ENCODE results near the gene FAM20A.

Gene FAM20A

DNA sequence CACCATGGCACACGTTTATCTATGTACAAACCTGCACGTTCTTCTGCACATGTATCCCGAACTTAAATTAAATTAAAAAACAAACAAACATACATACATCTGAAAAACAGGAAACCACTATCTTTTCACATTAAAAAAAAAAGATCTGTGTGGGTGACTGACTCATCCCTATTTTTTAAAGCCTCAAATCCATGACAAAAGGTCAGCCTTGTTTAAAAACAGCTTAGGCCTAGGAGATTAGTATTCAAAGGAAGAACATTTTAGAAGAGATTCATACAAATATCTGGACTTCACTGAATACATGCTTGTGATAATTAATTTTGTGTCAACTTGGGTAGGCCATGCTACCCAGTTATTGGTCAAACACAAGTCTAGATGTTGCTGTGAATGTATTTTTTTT lies 93.6 kb downstream of the FAM20A start (continued):
- TF ChIP-seq, protein P1, sequence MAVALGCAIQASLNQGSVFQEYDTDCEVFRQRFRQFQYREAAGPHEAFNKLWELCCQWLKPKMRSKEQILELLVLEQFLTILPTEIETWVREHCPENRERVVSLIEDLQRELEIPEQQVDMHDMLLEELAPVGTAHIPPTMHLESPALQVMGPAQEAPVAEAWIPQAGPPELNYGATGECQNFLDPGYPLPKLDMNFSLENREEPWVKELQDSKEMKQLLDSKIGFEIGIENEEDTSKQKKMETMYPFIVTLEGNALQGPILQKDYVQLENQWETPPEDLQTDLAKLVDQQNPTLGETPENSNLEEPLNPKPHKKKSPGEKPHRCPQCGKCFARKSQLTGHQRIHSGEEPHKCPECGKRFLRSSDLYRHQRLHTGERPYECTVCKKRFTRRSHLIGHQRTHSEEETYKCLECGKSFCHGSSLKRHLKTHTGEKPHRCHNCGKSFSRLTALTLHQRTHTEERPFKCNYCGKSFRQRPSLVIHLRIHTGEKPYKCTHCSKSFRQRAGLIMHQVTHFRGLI (tag by site-specific recombination; IDR thresholded peaks at IDR 0.05), result no peak
- TF ChIP-seq ZNF239 (tag by site-specific recombination; IDR thresholded peaks at IDR 0.05), result no peak
- TF ChIP-seq, protein P2, sequence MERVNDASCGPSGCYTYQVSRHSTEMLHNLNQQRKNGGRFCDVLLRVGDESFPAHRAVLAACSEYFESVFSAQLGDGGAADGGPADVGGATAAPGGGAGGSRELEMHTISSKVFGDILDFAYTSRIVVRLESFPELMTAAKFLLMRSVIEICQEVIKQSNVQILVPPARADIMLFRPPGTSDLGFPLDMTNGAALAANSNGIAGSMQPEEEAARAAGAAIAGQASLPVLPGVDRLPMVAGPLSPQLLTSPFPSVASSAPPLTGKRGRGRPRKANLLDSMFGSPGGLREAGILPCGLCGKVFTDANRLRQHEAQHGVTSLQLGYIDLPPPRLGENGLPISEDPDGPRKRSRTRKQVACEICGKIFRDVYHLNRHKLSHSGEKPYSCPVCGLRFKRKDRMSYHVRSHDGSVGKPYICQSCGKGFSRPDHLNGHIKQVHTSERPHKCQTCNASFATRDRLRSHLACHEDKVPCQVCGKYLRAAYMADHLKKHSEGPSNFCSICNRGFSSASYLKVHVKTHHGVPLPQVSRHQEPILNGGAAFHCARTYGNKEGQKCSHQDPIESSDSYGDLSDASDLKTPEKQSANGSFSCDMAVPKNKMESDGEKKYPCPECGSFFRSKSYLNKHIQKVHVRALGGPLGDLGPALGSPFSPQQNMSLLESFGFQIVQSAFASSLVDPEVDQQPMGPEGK (tag by site-specific recombination; IDR thresholded peaks at IDR 0.05), result no peak

DNA sequence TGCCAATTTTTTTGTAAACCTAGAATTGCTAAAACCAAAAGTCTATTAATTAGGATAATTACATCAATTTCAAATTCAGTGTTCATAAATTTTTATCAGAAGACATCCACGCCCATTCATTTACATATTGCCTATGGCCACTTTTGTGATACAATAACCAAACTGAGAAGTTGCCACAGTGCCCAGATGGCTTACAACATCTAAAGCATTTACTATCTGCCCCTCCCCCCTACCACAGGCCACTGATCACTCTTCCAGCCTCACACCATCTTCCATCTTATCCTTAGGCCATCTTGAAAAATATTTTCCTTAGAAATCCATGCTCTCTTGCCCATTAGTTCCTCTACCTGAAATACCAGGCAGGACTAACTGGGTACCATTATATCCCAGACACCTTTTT lies 95.2 kb downstream of the FAM20A start:
- H3K9me3 ChIP-seq (ENCODE audit: control insufficient read depth, insufficient read depth, low read depth, low read length), result no peaks in the 10 kb centered on the region
- no peak overlapping the region for H3K27ac ChIP-seq (ENCODE audit: extremely low read depth, low read depth, low read length)
- peaks cover 12% of the 10 kb centered on the region for H3K4me1 ChIP-seq (ENCODE audit: control insufficient read depth, insufficient read depth, low read length)
- CTCF ChIA-PET, result no interaction called here
- no peaks in the 10 kb centered on the region for H3K36me3 ChIP-seq (ENCODE audit: control insufficient read depth in 2 of 2, insufficient read depth in 1 of 2, low read length in 2 of 2)
- no peak overlapping the region for H3K4me3 ChIP-seq (ENCODE audit: low read depth, low read length)
- TF ChIP-seq ZNF274 (IDR thresholded peaks at IDR 0.05; ENCODE audit: low read length), result no peak
- TF ChIP-seq ZNF274 (tag by site-specific recombination; IDR thresholded peaks at IDR 0.05; ENCODE audit: borderline replicate concordance), result no peak
- TF ChIP-seq, protein P3, sequence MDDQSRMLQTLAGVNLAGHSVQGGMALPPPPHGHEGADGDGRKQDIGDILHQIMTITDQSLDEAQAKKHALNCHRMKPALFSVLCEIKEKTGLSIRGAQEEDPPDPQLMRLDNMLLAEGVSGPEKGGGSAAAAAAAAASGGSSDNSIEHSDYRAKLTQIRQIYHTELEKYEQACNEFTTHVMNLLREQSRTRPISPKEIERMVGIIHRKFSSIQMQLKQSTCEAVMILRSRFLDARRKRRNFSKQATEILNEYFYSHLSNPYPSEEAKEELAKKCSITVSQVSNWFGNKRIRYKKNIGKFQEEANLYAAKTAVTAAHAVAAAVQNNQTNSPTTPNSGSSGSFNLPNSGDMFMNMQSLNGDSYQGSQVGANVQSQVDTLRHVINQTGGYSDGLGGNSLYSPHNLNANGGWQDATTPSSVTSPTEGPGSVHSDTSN (CRISPR knock-in tag; IDR thresholded peaks at IDR 0.05), result no peak
- TF ChIP-seq SP3 (tag by site-specific recombination; IDR thresholded peaks at IDR 0.05), result no peak
- no peak for TF ChIP-seq ZNF114 (tag by site-specific recombination; IDR thresholded peaks at IDR 0.05)
- TF ChIP-seq, protein P4, sequence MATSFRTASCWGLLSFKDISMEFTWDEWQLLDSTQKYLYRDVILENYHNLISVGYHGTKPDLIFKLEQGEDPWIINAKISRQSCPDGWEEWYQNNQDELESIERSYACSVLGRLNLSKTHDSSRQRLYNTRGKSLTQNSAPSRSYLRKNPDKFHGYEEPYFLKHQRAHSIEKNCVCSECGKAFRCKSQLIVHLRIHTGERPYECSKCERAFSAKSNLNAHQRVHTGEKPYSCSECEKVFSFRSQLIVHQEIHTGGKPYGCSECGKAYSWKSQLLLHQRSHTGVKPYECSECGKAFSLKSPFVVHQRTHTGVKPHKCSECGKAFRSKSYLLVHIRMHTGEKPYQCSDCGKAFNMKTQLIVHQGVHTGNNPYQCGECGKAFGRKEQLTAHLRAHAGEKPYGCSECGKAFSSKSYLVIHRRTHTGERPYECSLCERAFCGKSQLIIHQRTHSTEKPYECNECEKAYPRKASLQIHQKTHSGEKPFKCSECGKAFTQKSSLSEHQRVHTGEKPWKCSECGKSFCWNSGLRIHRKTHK (tag by site-specific recombination; IDR thresholded peaks at IDR 0.05), result no peak
- TF ChIP-seq YY2 (tag by site-specific recombination; IDR thresholded peaks at IDR 0.05), result no peak
- TF ChIP-seq KLF16 (tag by site-specific recombination; IDR thresholded peaks at IDR 0.05), result no peak
- no peak for TF ChIP-seq ZNF202 (tag by site-specific recombination; IDR thresholded peaks at IDR 0.05; ENCODE audit: borderline replicate concordance)
- no peak for TF ChIP-seq ZSCAN16 (tag by site-specific recombination; IDR thresholded peaks at IDR 0.05)
- TF ChIP-seq KLF9 (tag by site-specific recombination; IDR thresholded peaks at IDR 0.05; ENCODE audit: low read depth), result no peak
- no peak for TF ChIP-seq ZNF624 (tag by site-specific recombination; IDR thresholded peaks at IDR 0.05)
- TF ChIP-seq ZNF560 (tag by site-specific recombination; IDR thresholded peaks at IDR 0.05; ENCODE audit: borderline replicate concordance), result no peak
- no peak for TF ChIP-seq ZNF473 (tag by site-specific recombination; IDR thresholded peaks at IDR 0.05)
- TF ChIP-seq ZIC2 (tag by site-specific recombination; IDR thresholded peaks at IDR 0.05), result no peak
- TF ChIP-seq ZXDB (tag by site-specific recombination; IDR thresholded peaks at IDR 0.05), result no peak
- no peak for TF ChIP-seq ZNF530 (tag by site-specific recombination; IDR thresholded peaks at IDR 0.05; ENCODE audit: low read depth)
- POLR2A ChIA-PET, result no interaction called here

All from HEK293 (cell line).